Eye (tissue), 1 donor: ENCODE data around the gene UNC13B.

ENCODE experiments used
- DNase-seq: peaks from one replicate; pipeline ENCODE4 v3.0.0-alpha.2; 2015

UNC13B gene

GRCh38 chr9:35340046-35340445 lies 178.2 kb downstream of the UNC13B start:
- DNase-seq = no peak

- no peak for DNase-seq
Measured at GRCh38 chr9:35341021-35341420, 179.2 kb downstream of the UNC13B start.

GRCh38 chr9:35341585-35341984 lies 179.8 kb downstream of the UNC13B start:
- peak; percentile 55 for DNase-seq

- no peak for DNase-seq
Measured at GRCh38 chr9:35342221-35342958, 180.6 kb downstream of the UNC13B start.

GRCh38 chr9:35348109-35348508 lies 186.3 kb downstream of the UNC13B start:
- DNase-seq = no peak

- DNase-seq = no peak
Measured at GRCh38 chr9:35349287-35349990, 187.6 kb downstream of the UNC13B start.

- DNase-seq = no peak
Measured at GRCh38 chr9:35350212-35350611, 188.4 kb downstream of the UNC13B start.

GRCh38 chr9:35350827-35351549 lies 189.2 kb downstream of the UNC13B start:
- no peak for DNase-seq

- no peak for DNase-seq
Measured at GRCh38 chr9:35353731-35354365, 192.0 kb downstream of the UNC13B start.

- no peak for DNase-seq
Measured at GRCh38 chr9:35355939-35356338, 194.1 kb downstream of the UNC13B start.

GRCh38 chr9:35357116-35357515 lies 195.3 kb downstream of the UNC13B start:
- DNase-seq = no peak

GRCh38 chr9:35357826-35358225 lies 196.0 kb downstream of the UNC13B start:
- no peak for DNase-seq

GRCh38 chr9:35364817-35365585 lies 203.2 kb downstream of the UNC13B start:
- DNase-seq = no peak

- no peak for DNase-seq
Measured at GRCh38 chr9:35366627-35367026, 204.8 kb downstream of the UNC13B start.

- peak; percentile 8 for DNase-seq
Measured at GRCh38 chr9:35367451-35367850, 205.6 kb downstream of the UNC13B start.

- no peak for DNase-seq
Measured at GRCh38 chr9:35370241-35370640, 208.4 kb downstream of the UNC13B start.

GRCh38 chr9:35374436-35374835 lies 212.6 kb downstream of the UNC13B start:
- no peak for DNase-seq

- DNase-seq = no peak
Measured at GRCh38 chr9:35374910-35375309, 213.1 kb downstream of the UNC13B start.

- no peak for DNase-seq
Measured at GRCh38 chr9:35380039-35380438, 218.2 kb downstream of the UNC13B start.

GRCh38 chr9:35380619-35381018 lies 218.8 kb downstream of the UNC13B start:
- no peak for DNase-seq

- DNase-seq = peak; percentile 20
Measured at GRCh38 chr9:35385042-35385441, 223.2 kb downstream of the UNC13B start.

- no peak for DNase-seq
Measured at GRCh38 chr9:35395076-35395705, 233.4 kb downstream of the UNC13B start.
